K562 (cell line): ENCODE measurements around the gene MYO1D. TPM values are rescaled to one million over a fixed set of nuclear protein-coding genes. Genes with fewer than 3 reads are reported as not detected.

Experiments used
- ARNT ChIP-seq, 2 experiments: fragments of 450-650 bp; IDR thresholded peaks; 2 replicates each; pipeline ENCODE4 v1.6.1; 2016; ENCODE audit warnings: mild to moderate bottlenecking in 1 of 2
- BMI1 ChIP-seq: fragments of 150-350 bp; IDR thresholded peaks from 2 replicates; pipeline ENCODE4 v1.6.1; 2014; ENCODE audit warnings: low read length
- C11orf30 ChIP-seq: fragments of 450-650 bp; IDR thresholded peaks from 2 replicates; pipeline ENCODE4 v1.6.1; 2016; ENCODE audit warnings: low read depth, mild to moderate bottlenecking
- CBX3 ChIP-seq, 2 experiments: IDR thresholded peaks; 1 replicate in 1 of 2; 2 replicates in 1 of 2; pipeline ENCODE4 v1.6.1; 2012; ENCODE audit warnings: inconsistent platforms in 2 of 2, low read length in 2 of 2, borderline replicate concordance in 1 of 2, control low read depth in 1 of 2
- CTBP1 ChIP-seq: fragments of 450-650 bp; IDR thresholded peaks from 2 replicates; pipeline ENCODE4 v1.6.1; 2016; ENCODE audit warnings: borderline replicate concordance
- FOXJ2 ChIP-seq: fragments of 200-800 bp; sonication (Bioruptor generic); IDR thresholded peaks from 2 replicates; pipeline ENCODE4 v1.6.1; 2016; ENCODE audit warnings: missing genetic modification characterization, missing compliant biosample characterization
- HMGN3 ChIP-seq: IDR thresholded peaks from 2 replicates; pipeline ENCODE4 v1.6.1; 2011; ENCODE audit warnings: borderline replicate concordance, low read depth, mild to moderate bottlenecking, mixed read lengths, low read length; ENCODE audit not compliant: insufficient read length; ENCODE audit errors: extremely low read depth
- ILK ChIP-seq: fragments of 450-650 bp; IDR thresholded peaks from 2 replicates; pipeline ENCODE4 v1.6.1; 2016; ENCODE audit warnings: missing genetic modification characterization, low read depth, mild to moderate bottlenecking, missing compliant biosample characterization, moderate library complexity, borderline replicate concordance
- NCOA6 ChIP-seq: fragments of 450-650 bp; IDR thresholded peaks from 2 replicates; pipeline ENCODE4 v1.6.1; 2017; ENCODE audit warnings: mild to moderate bottlenecking
- RAD51 ChIP-seq: fragments of 450-650 bp; IDR thresholded peaks from 2 replicates; pipeline ENCODE4 v1.7.1; 2016; ENCODE audit warnings: low read depth, mild to moderate bottlenecking, borderline replicate concordance
- RCOR1 ChIP-seq, 2 experiments: IDR thresholded peaks; 2 replicates each; pipeline ENCODE4 v1.6.1; 2012; ENCODE audit warnings: low read depth in 2 of 2, low read length in 2 of 2, borderline replicate concordance in 1 of 2, improper control_type of control experiment in 1 of 2
- SIN3A ChIP-seq, 2 experiments: fragments of 150-350 bp in 1 of 2; IDR thresholded peaks; 2 replicates each; pipeline ENCODE4 v1.6.1; 2011 to 2016; ENCODE audit warnings: borderline replicate concordance in 2 of 2, low read depth in 2 of 2, low read length in 2 of 2, mild to moderate bottlenecking in 2 of 2, moderate library complexity in 2 of 2; ENCODE audit not compliant: control insufficient read depth in 1 of 2
- SIN3B ChIP-seq: fragments of 450-650 bp; IDR thresholded peaks from 2 replicates; pipeline ENCODE4 v1.6.1; 2017; ENCODE audit warnings: low read depth, mild to moderate bottlenecking, moderate library complexity
- SOX6 ChIP-seq: fragments of 450-650 bp; IDR thresholded peaks from 2 replicates; pipeline ENCODE4 v1.6.1; 2014; ENCODE audit warnings: mild to moderate bottlenecking
- SPI1 ChIP-seq: IDR thresholded peaks from 2 replicates; pipeline ENCODE4 v1.6.1; 2011; ENCODE audit warnings: low read depth, low read length, control low read depth, borderline replicate concordance
- SREBF2 ChIP-seq: sonication (generic); formaldehyde crosslinking; IDR thresholded peaks from 2 replicates; pipeline ENCODE4 v1.4.0; 2020; ENCODE audit warnings: mild to moderate bottlenecking, missing genetic modification reagents
- TARDBP ChIP-seq: fragments of 450-650 bp; IDR thresholded peaks from 2 replicates; pipeline ENCODE4 v1.6.1; 2016
- TBP ChIP-seq: optimal IDR thresholded peaks from 2 replicates; pipeline ENCODE3; 2011; ENCODE audit warnings: low read depth, low read length, improper control_type of control experiment
- TSC22D4 ChIP-seq: fragments of 450-650 bp; IDR thresholded peaks from 2 replicates; pipeline ENCODE4 v1.6.1; 2016; ENCODE audit warnings: missing genetic modification characterization, missing biosample characterization, control low read depth
- ZNF184 ChIP-seq: sonication (generic); formaldehyde crosslinking; IDR thresholded peaks from 2 replicates; pipeline ENCODE4 v1.5.0; 2020; ENCODE audit warnings: missing genetic modification reagents
- ZNF584 ChIP-seq: fragments of 200-800 bp; sonication (Bioruptor generic); IDR thresholded peaks from 2 replicates; pipeline ENCODE4 v1.6.1; 2016; ENCODE audit warnings: low read depth, mild to moderate bottlenecking, missing genetic modification characterization, missing compliant biosample characterization
- ZNF766 ChIP-seq: fragments of 200-800 bp; sonication (Bioruptor generic); conservative IDR thresholded peaks from 2 replicates; pipeline ENCODE4 v1.6.1; 2016; ENCODE audit warnings: missing genetic modification characterization, missing compliant biosample characterization
- polyA plus RNA-seq, 8 experiments: library from polyadenylated mRNA; depleted of rRNA in 4 of 8; stranded (reverse) in 5 of 8; unstranded in 3 of 8; fragments of >200 nt; fragmentation: Nextera tagmentation in 2 of 8; fragmentation: Illumina TruSeq in 1 of 8; extraction: Ambion mirVana in 2 of 8; extraction: Trizol in 1 of 8; gene quantifications; 2 replicates each; pipeline versions ENCODE4 v1.2.1 to v1.2.3, GENCODE V29; 2011 to 2014; ENCODE audit warnings: inconsistent platforms in 1 of 8, missing spikeins in 1 of 8
- total RNA-seq, 7 experiments: library from RNA; depleted of rRNA in 6 of 7; stranded (reverse); fragments of >200 nt in 6 of 7; fragmentation: Illumina TruSeq in 2 of 7; extraction: Trizol in 2 of 7; gene quantifications; 2 replicates each; pipeline versions ENCODE4 v1.2.1 to v1.2.3, GENCODE V29; 2011 to 2021; ENCODE audit warnings: low replicate concordance in 1 of 7
- TF ChIP-seq, protein P1 (sequence below): sonication (generic); IDR thresholded peaks from 2 replicates; pipeline ENCODE4 v1.6.1; 2016
- TF ChIP-seq, protein P2 (sequence below): fragments of 250-450 bp; sonication (Bioruptor Pico); IDR thresholded peaks from 2 replicates; pipeline ENCODE4 v1.4.0; 2020

Gene MYO1D
- total and polyA plus RNA-seq, 9 of the 15 experiments (the other 6 are each of a cell fraction or from before 2014, with no cell fraction given): 2.1 to 71.2 (median 45.4) TPM

DNA sequence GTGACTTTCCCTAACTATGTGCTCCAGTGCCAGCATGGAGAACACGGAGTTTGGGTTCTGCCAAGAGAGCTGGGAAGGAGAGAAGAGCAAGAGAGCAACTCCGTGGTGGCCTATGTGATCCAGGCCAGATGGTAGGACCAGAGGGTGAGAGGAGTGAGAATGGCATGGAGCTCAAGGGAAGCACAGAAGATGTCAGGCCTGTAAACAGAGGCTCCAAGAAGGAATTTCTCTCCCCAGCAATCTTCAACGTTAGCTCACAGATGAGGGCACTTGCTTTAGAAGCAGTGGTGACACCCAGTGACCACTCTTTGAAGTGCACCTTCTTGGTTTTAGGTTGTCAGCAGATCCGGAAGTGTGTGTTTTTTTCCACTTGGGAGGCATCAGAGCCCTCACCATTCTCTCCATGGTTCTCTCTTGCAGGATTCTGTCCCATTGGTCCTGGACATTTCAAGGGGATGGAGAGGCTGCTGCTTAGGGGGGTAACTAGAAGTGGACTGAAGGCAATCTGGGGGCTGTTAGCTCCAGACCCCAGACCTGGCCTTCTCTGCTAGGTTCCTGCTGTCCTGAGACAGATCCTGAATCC is 33.0 kb upstream of the MYO1D start (continued):
- TF ChIP-seq C11orf30 (peak; percentile 81), CTBP1 (peak; percentile 43; the same call in 1 of the 2 replicates), SIN3A (IDR thresholded peaks at IDR 0.05; ENCODE audit: borderline replicate concordance in 2 of 2, control insufficient read depth in 1 of 2, low read depth in 2 of 2, low read length in 2 of 2) (no peak), TBP (peak; percentile 41), TSC22D4 (tag) (no peak), HMGN3 (no peak), RAD51 (0 out of 2 replicates have a peak, but pooled peaks have one; percentile 18), TARDBP (no peak), RCOR1 (IDR thresholded peaks at IDR 0.05; ENCODE audit: borderline replicate concordance in 1 of 2, low read depth in 2 of 2, low read length in 2 of 2) (no peak), BMI1 (no peak), ZNF766 (no peak), FOXJ2 (tag) (0 out of 2 replicates have a peak, but pooled peaks have one; percentile 28), ARNT (IDR thresholded peaks at IDR 0.05) (peak in 1 of 2 experiments; percentile 62; a peak in 2 of 4 replicates), ZNF184 (no peak), ZNF584 (CRISPR knock-in tag) (no peak), SPI1 (peak; percentile 38; the same call in 1 of the 2 replicates), SIN3B (no peak), ILK (tag) (no peak), CBX3 (IDR thresholded peaks at IDR 0.05; ENCODE audit: borderline replicate concordance in 1 of 2, low read length in 2 of 2) (peak in 1 of 2 experiments; percentile 8; a peak in 1 of 3 replicates), NCOA6 (no peak), SOX6 (0 out of 2 replicates have a peak, but pooled peaks have one; percentile 14), SREBF2 (CRISPR knock-in tag) (no peak)
- TF ChIP-seq, protein P1, sequence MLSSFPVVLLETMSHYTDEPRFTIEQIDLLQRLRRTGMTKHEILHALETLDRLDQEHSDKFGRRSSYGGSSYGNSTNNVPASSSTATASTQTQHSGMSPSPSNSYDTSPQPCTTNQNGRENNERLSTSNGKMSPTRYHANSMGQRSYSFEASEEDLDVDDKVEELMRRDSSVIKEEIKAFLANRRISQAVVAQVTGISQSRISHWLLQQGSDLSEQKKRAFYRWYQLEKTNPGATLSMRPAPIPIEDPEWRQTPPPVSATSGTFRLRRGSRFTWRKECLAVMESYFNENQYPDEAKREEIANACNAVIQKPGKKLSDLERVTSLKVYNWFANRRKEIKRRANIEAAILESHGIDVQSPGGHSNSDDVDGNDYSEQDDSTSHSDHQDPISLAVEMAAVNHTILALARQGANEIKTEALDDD: peak; percentile 53; the same call in 1 of the 2 replicates
- TF ChIP-seq, protein P2, sequence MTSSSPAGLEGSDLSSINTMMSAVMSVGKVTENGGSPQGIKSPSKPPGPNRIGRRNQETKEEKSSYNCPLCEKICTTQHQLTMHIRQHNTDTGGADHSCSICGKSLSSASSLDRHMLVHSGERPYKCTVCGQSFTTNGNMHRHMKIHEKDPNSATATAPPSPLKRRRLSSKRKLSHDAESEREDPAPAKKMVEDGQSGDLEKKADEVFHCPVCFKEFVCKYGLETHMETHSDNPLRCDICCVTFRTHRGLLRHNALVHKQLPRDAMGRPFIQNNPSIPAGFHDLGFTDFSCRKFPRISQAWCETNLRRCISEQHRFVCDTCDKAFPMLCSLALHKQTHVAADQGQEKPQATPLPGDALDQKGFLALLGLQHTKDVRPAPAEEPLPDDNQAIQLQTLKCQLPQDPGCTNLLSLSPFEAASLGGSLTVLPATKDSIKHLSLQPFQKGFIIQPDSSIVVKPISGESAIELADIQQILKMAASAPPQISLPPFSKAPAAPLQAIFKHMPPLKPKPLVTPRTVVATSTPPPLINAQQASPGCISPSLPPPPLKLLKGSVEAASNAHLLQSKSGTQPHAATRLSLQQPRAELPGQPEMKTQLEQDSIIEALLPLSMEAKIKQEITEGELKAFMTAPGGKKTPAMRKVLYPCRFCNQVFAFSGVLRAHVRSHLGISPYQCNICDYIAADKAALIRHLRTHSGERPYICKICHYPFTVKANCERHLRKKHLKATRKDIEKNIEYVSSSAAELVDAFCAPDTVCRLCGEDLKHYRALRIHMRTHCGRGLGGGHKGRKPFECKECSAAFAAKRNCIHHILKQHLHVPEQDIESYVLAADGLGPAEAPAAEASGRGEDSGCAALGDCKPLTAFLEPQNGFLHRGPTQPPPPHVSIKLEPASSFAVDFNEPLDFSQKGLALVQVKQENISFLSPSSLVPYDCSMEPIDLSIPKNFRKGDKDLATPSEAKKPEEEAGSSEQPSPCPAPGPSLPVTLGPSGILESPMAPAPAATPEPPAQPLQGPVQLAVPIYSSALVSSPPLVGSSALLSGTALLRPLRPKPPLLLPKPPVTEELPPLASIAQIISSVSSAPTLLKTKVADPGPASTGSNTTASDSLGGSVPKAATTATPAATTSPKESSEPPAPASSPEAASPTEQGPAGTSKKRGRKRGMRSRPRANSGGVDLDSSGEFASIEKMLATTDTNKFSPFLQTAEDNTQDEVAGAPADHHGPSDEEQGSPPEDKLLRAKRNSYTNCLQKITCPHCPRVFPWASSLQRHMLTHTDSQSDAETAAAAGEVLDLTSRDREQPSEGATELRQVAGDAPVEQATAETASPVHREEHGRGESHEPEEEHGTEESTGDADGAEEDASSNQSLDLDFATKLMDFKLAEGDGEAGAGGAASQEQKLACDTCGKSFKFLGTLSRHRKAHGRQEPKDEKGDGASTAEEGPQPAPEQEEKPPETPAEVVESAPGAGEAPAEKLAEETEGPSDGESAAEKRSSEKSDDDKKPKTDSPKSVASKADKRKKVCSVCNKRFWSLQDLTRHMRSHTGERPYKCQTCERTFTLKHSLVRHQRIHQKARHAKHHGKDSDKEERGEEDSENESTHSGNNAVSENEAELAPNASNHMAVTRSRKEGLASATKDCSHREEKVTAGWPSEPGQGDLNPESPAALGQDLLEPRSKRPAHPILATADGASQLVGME (CRISPR knock-in tag): no peak
